AG09309 (cell line): Measurements from ENCODE around the gene PEX3.

ENCODE experiments used
- DNase-seq: peaks from one replicate; pipeline ENCODE4 v3.0.0-alpha.2; 2010; ENCODE audit warnings: low read depth
- H3K4me3 ChIP-seq: 2 replicates; pipeline ENCODE4 v1.5.1; 2011; ENCODE audit warnings: mild to moderate bottlenecking, low read depth, low read length, moderate library complexity; ENCODE audit not compliant: control insufficient read depth
- CTCF ChIP-seq: IDR thresholded peaks from 2 replicates; pipeline ENCODE4 v1.5.1; 2011; ENCODE audit warnings: mild to moderate bottlenecking, low read depth, low read length, inconsistent platforms; ENCODE audit not compliant: insufficient read depth, control insufficient read depth; ENCODE audit errors: missing control alignments

Gene PEX3

GRCh38 chr6:143427109-143427817 lies 23.3 kb upstream of the PEX3 start:
- peak; percentile 90 for DNase-seq
- no peak overlapping the region for H3K4me3 ChIP-seq
- peak; percentile 99 for TF ChIP-seq CTCF

- DNase-seq: no peak
- TF ChIP-seq CTCF: no peak
- H3K4me3 ChIP-seq: no peak overlapping the region
Measured at GRCh38 chr6:143429970-143430369, 20.6 kb upstream of the PEX3 start.

GRCh38 chr6:143431226-143431625 lies 19.4 kb upstream of the PEX3 start:
- no peak for TF ChIP-seq CTCF
- H3K4me3 ChIP-seq: no peak overlapping the region
- no peak for DNase-seq

GRCh38 chr6:143432588-143432987 lies 18.0 kb upstream of the PEX3 start:
- no peak for TF ChIP-seq CTCF
- H3K4me3 ChIP-seq: no peak overlapping the region
- DNase-seq: no peak

- H3K4me3 ChIP-seq: no peak overlapping the region
- TF ChIP-seq CTCF: no peak
Measured at GRCh38 chr6:143441010-143441409, 9.6 kb upstream of the PEX3 start.

GRCh38 chr6:143441680-143442545 lies 8.7 kb upstream of the PEX3 start:
- no peak overlapping the region for H3K4me3 ChIP-seq
- TF ChIP-seq CTCF: no peak
- DNase-seq: peak; percentile 23

More at GRCh38 chr6:143441010-143441409, 9.6 kb upstream of the PEX3 start:
- no peak for DNase-seq
